Stimulated activated CD4-positive, alpha-beta T cell treated with anti-CD3 and anti-CD28 coated beads, Interleukin-2, amount 100 ng/mL, for 24 hours (primary cell): ENCODE measurements around the gene ZNF385D.

Source experiments
- DNase-seq, 2 donors: peaks; one replicate each; pipeline ENCODE4 v3.0.0-alpha.2; 2020

Gene ZNF385D, protein sequence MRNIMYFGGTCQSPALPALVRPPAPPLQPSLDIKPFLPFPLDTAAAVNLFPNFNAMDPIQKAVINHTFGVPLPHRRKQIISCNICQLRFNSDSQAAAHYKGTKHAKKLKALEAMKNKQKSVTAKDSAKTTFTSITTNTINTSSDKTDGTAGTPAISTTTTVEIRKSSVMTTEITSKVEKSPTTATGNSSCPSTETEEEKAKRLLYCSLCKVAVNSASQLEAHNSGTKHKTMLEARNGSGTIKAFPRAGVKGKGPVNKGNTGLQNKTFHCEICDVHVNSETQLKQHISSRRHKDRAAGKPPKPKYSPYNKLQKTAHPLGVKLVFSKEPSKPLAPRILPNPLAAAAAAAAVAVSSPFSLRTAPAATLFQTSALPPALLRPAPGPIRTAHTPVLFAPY

GRCh38 chr3:21750831-21751391, at the start of gene ZNF385D:
Gene ZNF385D (minus strand): TSS chr3:21751210. CDS start chr3:21750916, 294 bp downstream.
- no peak for DNase-seq

GRCh38 chr3:21798356-21799088, 47.5 kb upstream of the ZNF385D start:
- DNase-seq: no peak

- no peak for DNase-seq
Observed at GRCh38 chr3:21795921-21796320, 44.9 kb upstream of the ZNF385D start.

DNA sequence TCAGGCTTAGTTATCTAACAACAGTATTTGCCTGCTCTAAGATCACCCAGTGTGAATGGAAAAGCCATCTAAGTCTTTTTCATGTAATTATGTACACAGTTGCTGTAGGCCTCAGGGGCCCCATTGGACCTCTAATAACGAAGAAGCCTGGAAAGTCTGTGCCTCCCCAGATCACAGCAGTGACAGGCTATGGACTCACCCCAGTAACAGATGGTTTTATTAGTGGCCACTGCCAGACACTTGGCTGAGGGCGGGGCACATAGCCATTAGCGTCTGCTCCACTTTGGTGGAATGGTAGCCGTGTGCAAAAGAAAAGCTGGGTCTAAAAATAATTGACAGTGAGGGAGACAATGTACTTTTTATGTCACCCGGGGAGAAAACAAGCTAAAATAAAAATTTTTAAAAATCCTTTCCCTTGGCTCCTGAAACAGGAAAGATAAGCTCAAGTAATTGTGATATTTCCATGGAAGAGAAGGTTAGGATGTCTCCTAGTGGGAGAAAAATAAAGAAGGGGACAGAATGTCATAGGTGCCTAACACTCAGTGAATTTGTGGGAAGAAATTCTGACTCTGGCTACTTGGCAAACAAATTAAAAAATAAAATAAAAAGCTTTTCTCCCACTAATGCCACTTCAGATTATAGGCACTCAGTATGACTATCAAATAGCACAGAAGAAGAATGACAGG, 44.3 kb upstream of the ZNF385D start:
- no peak for DNase-seq

DNA sequence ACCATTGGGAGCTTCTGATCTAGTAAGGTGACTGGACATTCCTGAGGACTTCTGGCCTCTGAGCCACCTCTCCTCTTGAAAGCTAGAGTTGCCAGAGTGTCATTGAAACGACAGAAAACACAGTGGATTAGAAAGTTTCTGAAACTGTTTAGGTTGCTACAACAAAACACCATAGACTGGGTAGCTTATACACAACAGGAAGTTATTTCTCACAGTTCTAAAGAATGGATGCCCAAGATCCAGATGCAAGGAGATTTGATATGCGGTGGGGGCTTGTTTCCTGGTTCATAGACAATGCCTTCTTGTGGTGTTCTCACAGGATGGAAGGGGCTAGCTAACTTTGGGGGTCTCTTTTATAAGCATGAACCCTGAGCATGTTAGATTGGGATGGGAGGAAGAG, 43.3 kb upstream of the ZNF385D start:
- DNase-seq: no peak

DNA sequence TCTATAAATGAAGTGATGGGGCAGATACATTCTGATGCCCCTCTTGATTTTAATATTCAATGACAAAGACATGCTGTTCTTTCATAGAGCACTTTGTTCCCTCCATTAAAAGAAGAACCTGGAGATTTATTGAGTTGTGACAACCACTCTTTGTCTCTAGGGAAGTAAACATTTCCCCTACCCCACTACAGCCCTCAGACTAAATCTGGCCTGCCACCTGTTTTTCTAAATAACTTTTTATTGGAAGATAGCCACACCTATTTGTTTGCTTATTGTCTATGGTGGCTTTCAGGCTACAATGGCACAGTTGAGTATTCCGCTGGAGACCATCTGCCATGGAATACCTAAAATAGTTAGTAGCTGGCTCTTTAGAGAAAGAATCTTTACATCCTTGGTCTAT, 41.2 kb upstream of the ZNF385D start:
- no peak for DNase-seq

- DNase-seq: no peak
Observed at GRCh38 chr3:21791356-21791755, 40.3 kb upstream of the ZNF385D start.

DNA sequence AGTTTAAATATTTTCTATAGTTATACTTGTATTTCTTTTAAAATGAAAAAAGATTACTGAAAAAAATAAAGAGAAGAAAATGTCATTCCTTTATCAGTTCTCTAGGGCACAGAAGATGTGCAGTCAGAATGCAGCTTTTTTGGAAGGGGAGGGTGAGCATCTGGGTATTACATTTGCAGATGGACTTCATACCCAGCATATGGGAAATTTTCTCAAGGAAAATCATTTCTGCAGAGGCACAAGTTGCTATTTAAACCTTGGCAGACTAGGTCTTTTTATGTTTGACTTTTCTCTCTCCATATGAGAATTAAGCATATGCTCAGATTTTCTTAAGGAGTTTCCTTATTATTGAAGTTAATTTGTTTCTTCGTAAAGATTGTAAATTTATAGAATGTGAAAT, 39.5 kb upstream of the ZNF385D start:
- no peak for DNase-seq

DNA sequence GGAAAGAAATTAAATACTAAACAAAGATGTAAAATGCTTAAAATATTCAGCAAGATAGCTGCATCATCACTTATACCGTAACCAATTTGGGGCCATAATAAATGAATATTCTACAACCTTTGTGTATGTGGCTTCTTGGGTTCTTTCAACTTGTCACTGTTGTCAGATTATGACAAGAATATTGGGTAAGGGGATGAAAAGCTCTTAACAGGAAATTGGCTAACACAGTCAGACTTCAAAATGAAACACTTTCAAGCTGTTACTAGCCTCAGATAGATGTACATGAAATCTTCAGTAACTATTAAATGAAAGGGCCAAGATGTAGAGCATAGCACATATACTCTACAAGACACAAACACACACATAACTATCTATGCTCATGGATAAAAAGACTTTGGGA, 38.7 kb upstream of the ZNF385D start:
- no peak for DNase-seq

- no peak for DNase-seq
Observed at GRCh38 chr3:21786438-21786797, 35.4 kb upstream of the ZNF385D start.

DNA sequence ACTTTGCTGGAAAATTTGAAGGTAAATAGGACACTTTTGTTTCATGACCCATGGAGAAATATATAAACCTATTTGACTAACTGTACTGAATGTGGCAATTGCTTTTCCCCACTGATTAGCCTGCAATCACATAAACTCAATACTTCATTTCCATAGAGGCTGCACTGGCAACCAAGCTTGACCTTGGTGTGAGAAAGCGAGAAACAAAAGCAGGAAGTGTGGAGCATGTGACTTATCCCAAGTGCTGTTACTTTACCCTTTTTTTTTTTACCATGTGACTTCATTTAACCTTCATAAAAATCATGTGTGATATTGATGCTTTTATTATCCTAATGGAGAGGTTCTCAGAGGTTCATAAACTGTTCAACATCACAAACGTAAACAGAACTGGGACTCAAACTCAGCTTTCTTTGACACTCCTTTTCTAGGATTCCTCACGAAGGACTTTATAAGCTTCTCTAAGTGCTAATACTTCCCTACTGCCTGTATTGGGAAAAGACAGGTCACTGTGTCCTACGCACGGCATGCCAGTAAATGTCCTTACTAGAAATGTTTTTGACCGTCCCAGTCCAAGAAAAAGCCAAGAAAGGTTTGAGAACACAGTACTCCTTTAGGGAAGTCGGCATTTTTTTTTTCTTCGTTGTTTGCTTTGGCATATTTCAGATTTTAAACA, 34.9 kb upstream of the ZNF385D start:
- DNase-seq: no peak

DNA sequence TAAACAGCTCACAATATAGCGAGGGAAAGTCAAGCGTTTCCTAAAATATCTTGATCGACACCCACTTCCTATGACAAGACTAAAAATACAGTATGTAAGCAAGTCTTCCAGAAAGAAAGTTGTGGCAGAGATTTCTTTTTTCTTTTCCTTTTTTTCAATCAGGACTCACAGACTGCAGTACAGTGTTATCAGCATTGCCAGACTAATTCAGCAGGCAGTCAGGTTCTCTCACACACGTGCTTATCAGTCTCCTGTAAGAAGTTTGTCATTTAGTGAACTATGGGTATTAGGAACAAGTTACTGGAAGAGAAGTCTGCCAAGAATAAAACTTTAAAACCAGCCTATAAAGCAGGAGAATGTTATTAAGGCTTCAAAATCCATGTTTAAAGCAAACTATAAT, 32.8 kb upstream of the ZNF385D start:
- no peak for DNase-seq

GRCh38 chr3:21781355-21781754, 30.3 kb upstream of the ZNF385D start:
- DNase-seq: no peak

DNA sequence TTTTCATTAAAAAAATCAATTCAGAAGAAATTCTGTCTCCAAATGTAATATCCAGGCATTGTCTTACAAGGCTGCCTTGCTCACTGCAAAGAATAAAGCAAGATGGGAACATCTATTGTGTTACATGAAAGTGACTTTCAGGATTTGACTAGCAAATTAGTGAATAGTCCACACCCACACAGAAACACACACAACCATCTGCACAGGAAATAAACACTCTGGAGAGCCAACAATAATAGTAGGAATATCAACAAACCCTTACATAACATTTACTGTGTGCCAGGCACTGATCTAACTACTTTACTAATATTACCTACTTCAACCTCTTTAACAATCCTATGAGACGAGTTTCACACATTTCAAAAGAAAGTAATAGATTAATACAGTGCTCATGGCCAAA, 28.9 kb upstream of the ZNF385D start:
- no peak for DNase-seq

DNA sequence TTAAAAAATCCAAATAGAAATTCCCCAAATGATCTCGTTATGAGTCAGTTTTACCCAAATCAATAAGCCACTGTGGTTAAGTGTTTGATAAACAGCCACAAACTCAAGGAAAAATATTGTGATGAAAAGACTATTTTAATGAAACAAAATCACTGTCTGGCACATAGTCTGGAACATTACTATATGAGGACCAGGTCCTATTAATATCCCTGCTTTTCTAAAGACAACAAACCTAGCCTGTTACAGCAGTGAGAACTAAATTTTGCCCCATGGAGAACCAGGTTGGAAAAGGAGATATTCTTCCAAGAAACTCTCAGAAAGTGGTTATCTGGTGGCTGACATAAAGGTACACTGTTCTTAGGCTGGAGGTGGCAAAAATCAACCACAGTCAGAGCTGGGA, 27.7 kb upstream of the ZNF385D start:
- DNase-seq: no peak

DNA sequence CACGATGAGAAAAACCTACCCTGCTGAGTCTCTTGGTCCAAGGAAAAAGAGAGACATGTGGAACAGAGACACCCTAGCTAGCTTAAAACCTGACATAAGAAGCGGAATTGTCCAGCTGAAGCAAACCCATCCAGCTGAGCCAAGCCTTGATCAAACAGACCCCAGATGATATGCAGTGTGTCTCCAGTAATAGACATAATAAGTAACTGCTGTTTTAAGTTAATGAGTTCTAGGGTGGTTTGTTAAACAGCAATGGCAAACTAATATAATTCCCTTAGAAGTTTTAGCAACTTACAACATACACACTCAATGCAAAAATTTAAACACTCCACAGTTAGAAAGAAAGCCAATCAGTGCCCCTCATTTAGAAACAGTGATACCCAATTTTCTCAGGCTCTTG, 26.8 kb upstream of the ZNF385D start:
- no peak for DNase-seq

- DNase-seq: no peak
Observed at GRCh38 chr3:21766002-21766401, 15.0 kb upstream of the ZNF385D start.

DNA sequence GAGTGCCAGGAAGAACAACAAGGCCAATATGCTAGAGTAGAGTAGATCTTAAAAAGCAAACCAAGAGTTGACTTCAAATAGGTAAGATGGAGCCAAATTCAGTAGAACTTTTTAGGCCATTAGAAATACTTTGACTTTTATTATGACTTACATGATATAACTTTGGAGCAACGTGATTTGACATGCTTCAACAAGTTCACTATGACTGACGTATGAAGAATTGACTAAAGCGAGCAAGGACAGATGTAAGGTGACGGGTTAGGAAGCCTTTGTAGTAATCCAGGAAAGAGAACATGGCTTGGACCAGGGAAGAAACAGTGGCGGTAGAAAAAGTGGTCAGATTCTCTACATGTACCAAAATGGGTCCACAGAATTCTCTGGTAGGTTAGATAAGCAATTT, 4.9 kb upstream of the ZNF385D start:
- DNase-seq: no peak

- DNase-seq: no peak
Observed at GRCh38 chr3:21754839-21755238, 3.8 kb upstream of the ZNF385D start.

DNA sequence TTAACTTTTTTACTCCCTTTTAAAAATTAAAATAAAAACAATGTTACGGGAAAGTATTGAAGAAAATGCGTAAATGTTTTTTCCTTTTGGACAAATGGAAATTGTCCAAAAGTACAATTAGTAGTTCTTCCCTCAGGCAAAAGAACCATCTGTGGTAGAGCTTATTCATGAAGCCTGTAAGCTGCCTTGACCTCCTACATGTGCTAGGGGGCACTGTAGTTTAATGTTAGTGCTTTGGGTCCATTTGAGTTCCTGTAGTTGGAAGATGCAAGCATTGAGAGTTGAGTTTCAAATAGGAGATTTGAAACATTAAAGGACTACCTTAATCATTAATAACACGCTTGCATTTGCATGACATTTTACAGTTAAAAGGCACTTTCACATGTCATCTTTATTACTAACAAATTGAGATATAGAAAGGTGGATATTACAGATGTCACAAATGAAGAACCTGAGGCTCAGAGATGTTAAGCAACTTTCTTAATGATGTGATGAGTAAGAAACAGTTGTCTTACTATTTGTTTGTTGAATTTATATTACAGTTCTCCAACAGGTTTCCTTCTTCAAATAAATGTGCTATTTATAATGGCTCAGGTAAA, 1.8 kb upstream of the ZNF385D start:
- DNase-seq: no peak

- DNase-seq: no peak
Observed at GRCh38 chr3:21751886-21752285, 876 bp upstream of the ZNF385D start.

DNA sequence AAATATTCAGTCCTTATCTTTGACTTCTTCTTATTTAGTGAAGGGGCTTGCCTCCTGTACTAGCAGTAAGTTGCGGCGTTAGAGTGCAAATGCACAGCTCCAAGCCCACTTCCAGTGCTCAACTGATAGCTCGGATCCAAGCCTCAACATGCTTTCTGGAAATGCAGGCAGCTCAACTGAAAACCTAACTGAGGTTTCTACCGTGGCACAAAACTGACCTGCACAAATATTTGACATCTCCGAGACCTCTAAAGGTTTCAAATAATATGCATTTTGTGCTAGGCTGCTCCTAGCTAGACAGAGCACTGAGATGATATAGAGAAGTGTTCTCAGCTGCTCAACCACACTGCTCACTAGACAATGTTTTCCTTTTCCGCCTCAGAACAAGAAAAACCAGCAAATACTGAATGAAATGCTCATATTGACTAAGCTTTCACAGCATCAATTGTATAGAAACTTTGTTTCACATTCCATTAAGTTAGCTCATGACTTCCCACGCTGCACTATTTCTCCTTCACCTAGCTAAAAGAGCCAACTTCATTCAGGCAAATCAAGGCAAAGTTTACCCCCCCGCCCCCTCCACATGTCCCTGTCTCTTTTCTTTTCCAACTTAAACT, 822 bp downstream of the ZNF385D start:
- DNase-seq: no peak
